GM18508 (cell line): Measurements from ENCODE around the gene KRTAP3-2.

Experiments
- ATAC-seq: cut with Tn5 transposase; IDR thresholded peaks from one replicate; pipeline ENCODE4 v1.9.1; 2021; ENCODE audit warnings: moderate number of reproducible peaks; ENCODE audit not compliant: insufficient read depth, unreplicated experiment

The KRTAP3-2 gene

GRCh38 chr17:40974366-40974765, 25.3 kb downstream of the KRTAP3-2 start:
- ATAC-seq = no peak

GRCh38 chr17:40967582-40967981, 32.1 kb downstream of the KRTAP3-2 start:
- no peak for ATAC-seq

GRCh38 chr17:40966848-40967247, 32.9 kb downstream of the KRTAP3-2 start, which contains the start of gene KRT39:
KRT39 (minus strand) TSS chr17:40966948; CDS start chr17:40966856, 92 bp downstream.
- no peak for ATAC-seq

- ATAC-seq = no peak
Measured at GRCh38 chr17:40963838-40964237, 35.9 kb downstream of the KRTAP3-2 start.

GRCh38 chr17:40962059-40962561, 37.6 kb downstream of the KRTAP3-2 start:
- ATAC-seq = no peak

- no peak for ATAC-seq
Measured at GRCh38 chr17:40961591-40961990, 38.1 kb downstream of the KRTAP3-2 start.

- no peak for ATAC-seq
Measured at GRCh38 chr17:40960144-40960543, 39.6 kb downstream of the KRTAP3-2 start.

GRCh38 chr17:40958086-40958953, 41.4 kb downstream of the KRTAP3-2 start:
- no peak for ATAC-seq

- ATAC-seq = no peak
Measured at GRCh38 chr17:40956401-40957254, 43.1 kb downstream of the KRTAP3-2 start.

- no peak for ATAC-seq
Measured at GRCh38 chr17:40953881-40954280, 45.8 kb downstream of the KRTAP3-2 start.

GRCh38 chr17:40952661-40953060, 47.0 kb downstream of the KRTAP3-2 start:
- no peak for ATAC-seq

GRCh38 chr17:40952154-40952553, 47.6 kb downstream of the KRTAP3-2 start:
- no peak for ATAC-seq

- no peak for ATAC-seq
Measured at GRCh38 chr17:40951011-40951622, 48.6 kb downstream of the KRTAP3-2 start.

GRCh38 chr17:40950176-40950575, 49.5 kb downstream of the KRTAP3-2 start:
- ATAC-seq = no peak

GRCh38 chr17:40949418-40949817, 50.3 kb downstream of the KRTAP3-2 start:
- ATAC-seq = no peak
